Bone marrow (tissue), 2 donors: Measurements from ENCODE around the gene RNU2-63P.
"Not testable (repeated sequence)": the region's sequence is repeated elsewhere in the genome, so short reads cannot be mapped to it uniquely, and the experiment has no call there.

Experiments used
- DNase-seq, 2 donors: peaks; one replicate each; lab custom pipeline; 2025; lab: John Stamatoyannopoulos, UW

The RNU2-63P gene

DNA sequence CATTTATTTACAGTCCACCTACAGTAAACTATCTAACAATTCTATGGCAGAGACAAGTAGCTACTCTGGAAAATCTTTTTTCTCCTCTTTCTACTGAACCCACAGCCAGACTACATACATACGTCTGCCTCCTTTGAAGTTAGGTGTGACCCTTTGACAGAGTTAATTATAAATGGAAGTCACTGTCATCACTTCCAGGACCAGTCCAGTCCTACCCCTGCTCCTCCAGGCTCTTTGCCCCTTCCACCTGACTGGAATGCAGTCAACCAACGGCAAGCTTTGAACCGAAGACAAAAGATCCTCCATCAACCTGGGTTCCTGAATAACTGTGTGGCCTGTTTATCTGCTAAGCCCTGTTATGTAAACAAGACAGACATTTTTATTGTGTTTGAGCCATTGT is 35.2 kb downstream of the RNU2-63P start:
- not testable (repeated sequence) for DNase-seq

- DNase-seq = not testable (repeated sequence)
Observed at GRCh38 chr2:87972385-87972784, 44.0 kb downstream of the RNU2-63P start.
